ENCODE measurements around the gene ANKMY1.
A peak's percentile ranks its signal among the peaks of the same experiment; 100 is the strongest.
"Not testable (repeated sequence)": the region's sequence is repeated elsewhere in the genome, so short reads cannot be mapped to it uniquely, and the experiment has no call there.

The ANKMY1 gene

DNA sequence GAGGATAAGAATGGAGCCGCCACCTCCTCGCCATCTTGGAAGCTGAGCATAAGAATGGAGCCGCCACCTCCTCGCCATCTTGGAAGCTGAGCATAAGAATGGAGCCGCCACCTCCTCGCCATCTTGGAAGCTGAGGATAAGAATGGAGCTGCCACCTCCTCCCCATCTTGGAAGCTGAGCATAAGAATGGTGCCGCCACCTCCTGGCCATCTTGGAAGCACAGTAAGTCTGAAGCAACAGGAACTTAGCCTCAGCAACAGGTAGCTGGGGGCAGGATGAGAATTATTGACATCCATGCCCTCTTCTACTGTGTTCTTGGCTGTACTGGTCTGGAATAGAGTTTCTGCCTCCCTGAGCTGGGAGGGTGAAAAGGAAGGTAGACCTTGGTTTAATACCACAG lies 60.7 kb downstream of the ANKMY1 start:
- intact Hi-C loops (cut with DNase I); DNase-seq: not testable (repeated sequence)

DNA sequence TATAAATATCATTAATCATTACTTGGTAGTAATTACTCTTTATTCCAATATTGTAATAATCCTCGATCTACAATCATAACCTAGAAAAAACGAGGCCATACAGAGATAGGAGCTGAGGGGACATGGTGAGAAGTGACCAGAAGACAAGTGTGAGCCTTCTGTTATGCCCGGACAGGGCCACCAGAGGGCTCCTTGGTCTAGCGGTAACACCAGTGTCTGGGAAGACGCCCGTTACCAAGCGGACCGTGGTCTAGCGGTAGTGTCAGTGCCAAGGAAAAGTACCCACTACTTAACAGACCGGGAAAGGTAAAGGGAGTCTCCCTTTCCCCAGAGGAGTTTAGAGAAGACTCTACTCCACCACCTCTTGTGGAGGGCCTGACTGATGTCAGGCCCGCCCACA lies 62.8 kb downstream of the ANKMY1 start:
- intact Hi-C loops (cut with DNase I), result not testable (repeated sequence)
- DNase-seq, result peak in 3 of 10 donors; percentile 25 to 88 (median 81)

DNA sequence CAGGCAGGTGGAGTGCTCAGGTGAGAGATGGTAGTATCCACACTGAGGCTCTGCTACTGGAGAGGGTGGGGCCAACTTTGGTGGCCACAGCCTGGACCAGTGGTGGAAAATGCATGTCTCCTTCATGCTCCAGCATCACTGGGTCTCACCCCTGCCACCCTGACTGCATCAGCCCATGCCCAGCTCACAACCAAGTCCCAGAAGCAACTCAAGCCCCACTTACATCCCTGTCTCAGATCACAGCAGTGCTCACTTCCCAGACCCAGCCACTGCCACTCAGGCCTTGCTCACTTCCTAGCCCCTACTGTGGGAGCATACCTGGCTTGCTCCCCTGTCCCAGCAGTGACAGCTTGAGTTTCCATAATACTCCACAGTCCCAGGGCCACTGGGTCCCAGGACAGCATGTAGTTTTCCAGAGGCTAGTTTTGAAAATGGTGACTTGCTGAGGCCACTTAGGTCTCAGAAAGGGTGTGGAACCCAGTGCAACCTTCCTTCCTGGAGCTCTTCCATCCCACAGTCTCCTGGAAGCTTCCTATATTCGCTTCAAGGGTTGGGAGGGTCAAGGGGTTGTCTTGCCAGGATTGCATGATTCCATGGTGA lies 63.5 kb downstream of the ANKMY1 start:
- intact Hi-C loops (cut with DNase I), result no loop called here
- DNase-seq, result no peak

GRCh38 chr2:240491483-240491882 lies 66.3 kb downstream of the ANKMY1 start:
- DNase-seq, result no peak
- intact Hi-C loops (cut with DNase I), result no loop called here

GRCh38 chr2:240482141-240482540 lies 75.6 kb downstream of the ANKMY1 start:
- DNase-seq, result peak in 2 of 10 donors; percentile 49 to 58
- intact Hi-C loops (cut with DNase I), result no loop called here

- DNase-seq, result peak in 2 of 10 donors; percentile 52 to 78
- intact Hi-C loops (cut with DNase I), result no loop called here
Observed at GRCh38 chr2:240481720-240482119, 76.1 kb downstream of the ANKMY1 start.

DNA sequence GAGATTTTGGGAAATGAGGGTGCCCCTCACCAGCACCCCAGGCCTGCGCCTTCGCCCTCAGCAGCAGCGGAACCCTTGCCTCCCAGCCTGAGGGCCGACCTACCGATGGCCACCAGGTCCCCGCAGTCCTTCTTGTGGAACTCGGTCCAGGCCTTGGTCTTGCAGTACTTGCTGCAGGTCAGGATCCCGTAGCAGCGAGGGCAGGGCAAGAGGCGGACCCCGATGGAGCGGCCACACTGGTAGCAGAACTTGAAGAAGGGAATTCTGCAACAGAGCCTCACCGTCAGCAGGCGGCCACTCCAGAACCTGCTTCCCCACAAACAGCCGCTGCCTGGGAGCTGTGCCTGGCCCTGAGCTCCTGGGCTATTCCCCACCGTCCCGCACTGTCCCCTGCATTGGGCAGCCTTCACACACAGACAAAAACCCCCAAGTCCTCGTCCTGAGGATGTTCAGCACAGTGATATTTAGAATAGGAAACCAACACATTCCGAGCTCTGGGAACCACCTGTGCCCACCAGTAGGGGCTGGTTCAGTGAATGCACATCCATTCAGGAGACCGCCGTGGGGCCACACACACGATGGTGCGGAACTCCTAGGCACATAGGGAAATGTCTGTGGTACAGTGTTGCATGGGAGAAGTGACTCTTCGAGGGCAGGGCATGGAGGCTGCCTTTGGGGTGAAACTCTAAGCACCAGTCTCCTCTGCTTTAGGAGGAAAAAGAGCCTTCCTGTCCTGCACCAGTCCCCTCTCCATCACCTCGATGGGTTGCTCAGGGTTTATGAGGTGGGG lies 76.8 kb downstream of the ANKMY1 start:
- intact Hi-C loops (cut with DNase I), result no loop called here
- peak in 2 of 10 donors; percentile 74 to 76 for DNase-seq

DNA sequence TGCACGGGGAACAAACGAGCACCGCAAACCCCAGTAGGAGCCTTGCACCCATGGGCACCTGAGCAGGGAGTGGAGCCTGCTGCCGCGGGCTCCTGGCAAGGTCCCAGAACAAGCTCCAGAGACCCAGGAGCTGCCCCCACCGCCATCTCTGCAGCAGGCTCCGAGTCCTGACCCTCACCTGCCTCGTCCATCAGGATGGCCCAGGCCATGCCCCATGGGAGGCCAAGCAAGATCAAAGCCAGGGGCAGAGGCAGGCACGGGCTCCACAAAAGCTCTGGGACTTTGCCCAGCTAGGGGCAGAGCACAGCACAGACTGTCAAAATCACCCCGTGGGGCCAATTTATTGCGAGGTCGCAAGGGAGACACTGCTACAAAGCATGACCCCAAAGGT lies 78.7 kb downstream of the ANKMY1 start:
- peak in 1 of 10 donors; percentile 75 for DNase-seq
- intact Hi-C loops (cut with DNase I), result no loop called here

DNA sequence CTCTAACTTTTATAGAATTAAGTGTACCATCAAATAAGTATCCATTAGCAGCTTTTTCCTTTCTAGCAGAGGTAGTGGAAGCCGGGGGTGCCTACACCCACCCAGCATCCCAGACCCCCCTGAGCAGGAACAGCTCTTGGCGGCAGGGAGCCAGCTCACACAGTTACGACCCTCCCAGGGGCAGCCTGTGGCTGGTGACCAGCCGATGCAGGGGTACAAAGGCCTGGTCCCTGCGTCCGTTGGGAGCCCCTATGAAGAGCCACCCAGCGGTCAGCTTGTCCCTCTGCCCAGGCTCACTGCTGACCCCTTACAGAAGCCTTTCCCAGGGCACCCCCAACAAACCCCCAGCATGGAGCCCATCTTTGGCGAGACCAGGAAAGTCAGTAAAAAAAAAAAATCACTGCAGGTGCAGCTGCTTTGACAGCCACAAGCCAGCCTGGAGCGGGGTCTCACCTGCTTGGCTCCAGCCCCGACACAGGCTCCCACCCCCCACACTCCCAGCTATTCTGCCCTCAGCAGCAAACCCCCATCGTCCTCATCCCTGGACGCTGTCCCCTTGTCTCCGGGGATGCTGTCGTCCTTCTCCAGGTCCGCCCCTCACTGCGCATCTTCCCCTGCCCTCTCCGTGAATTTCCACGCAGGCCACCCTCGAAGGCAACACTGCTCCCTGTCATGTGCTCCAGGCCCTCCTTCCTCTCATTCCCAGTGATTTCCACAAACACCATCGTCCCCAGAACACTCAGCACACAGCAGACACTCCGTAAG lies 79.3 kb downstream of the ANKMY1 start:
- peak in 2 of 10 donors; percentile 53 to 60 for DNase-seq

DNA sequence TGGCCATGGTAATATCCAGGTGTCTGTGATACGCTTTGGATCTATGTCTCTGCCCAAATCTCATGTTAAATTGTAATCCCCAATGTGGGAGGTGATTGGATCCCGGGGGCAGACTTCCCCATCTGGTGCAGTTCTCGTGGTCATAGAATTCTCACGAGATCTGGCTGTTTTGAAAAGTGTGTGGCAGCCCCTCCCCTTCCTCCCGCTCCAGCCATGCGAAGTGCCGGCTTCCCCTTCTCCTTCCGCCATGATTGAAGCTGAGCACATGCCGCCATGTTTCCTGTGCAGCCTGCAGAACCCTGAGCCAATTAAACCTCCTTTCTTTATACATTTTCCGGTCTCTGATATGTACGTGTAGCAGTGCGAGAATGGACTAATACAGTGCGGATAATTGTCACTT lies 79.9 kb downstream of the ANKMY1 start:
- intact Hi-C loops (cut with DNase I), result no loop called here

More for the DNA sequence above, 79.3 kb downstream of the ANKMY1 start:
- intact Hi-C loops (cut with DNase I), result no loop called here

DNA sequence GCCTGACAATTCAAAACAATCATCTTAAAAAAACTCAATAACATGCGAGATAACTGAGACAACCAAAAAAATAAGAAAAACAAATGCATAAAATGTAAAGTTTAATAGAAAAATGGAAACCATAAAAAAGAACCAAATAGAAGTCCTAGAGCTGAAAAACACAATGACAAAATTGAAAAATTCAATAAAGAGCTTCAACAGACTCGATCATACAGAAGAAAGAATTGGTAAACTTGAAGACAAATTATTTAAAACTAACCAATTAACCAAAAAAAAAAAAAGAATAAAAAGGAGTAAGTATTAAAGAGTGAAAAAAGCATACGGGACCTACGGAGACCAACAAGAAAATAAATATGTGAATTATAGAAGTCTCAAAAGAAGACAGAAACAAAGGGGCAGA lies 84.6 kb downstream of the ANKMY1 start:
- intact Hi-C loops (cut with DNase I), result no loop called here
- no peak for DNase-seq

More for the DNA sequence above, 79.9 kb downstream of the ANKMY1 start:
- no peak for DNase-seq

- DNase-seq, result peak in 1 of 10 donors; percentile 77
- intact Hi-C loops (cut with DNase I), result no loop called here
Observed at GRCh38 chr2:240472078-240472790, 85.6 kb downstream of the ANKMY1 start.

DNA sequence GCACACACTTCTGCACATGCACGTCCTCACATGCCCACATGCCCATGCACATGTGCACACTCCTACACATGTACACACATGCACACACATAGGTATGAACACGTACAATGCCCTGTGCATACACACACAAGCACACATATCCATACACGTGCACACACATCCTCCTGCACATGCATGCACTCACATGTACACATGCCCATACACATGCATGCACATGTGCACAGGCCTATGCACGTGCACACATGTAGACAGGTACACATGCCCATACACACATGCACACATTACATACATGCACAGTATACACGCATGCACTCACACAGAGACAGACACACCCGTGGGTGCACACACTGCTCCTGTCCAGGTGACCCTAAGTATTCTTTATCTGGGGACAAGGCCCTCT lies 88.0 kb downstream of the ANKMY1 start:
- no peak for DNase-seq
- intact Hi-C loops (cut with DNase I), result no loop called here

- intact Hi-C loops (cut with DNase I), result no loop called here
- DNase-seq, result peak in 5 of 10 donors; percentile 7 to 82 (median 27)
Observed at GRCh38 chr2:240469239-240469636, 88.5 kb downstream of the ANKMY1 start.

GRCh38 chr2:240468303-240469238 lies 89.2 kb downstream of the ANKMY1 start:
- intact Hi-C loops (cut with DNase I), result no loop called here
- DNase-seq, result peak in 5 of 10 donors; percentile 6 to 88 (median 27)

DNA sequence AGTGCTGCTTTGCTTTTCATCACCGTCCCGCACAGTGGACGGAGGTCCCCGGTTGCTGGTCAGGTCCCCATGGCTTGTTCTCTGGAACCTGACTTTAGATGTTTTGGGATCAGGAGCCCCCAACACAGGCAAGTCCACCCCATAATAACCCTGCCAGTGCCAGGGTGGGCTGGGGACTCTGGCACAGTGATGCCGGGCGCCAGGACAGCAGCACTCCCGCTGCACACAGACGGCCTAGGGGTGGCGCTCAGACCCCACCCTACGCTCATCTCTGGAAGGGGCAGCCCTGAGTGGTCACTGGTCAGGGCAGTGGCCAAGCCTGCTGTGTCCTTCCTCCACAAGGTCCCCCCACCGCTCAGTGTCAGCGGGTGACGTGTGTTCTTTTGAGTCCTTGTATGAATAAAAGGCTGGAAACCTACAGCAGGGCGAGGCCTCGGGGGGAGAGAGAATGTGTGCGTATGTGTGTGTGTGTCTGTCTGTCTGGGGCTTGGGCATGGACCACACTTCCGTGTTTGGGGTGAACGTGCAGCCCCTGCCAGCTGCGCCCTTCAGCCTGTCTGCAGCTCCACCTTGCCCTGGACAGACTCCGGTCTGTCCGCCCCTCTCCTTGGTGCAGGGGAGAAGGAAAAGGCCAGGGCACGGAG lies 90.0 kb downstream of the ANKMY1 start:
- intact Hi-C loops (cut with DNase I), result no loop called here
- peak in 7 of 10 donors; percentile 9 to 77 (median 26) for DNase-seq

GRCh38 chr2:240467149-240467642 lies 90.6 kb downstream of the ANKMY1 start:
- DNase-seq, result peak in 7 of 10 donors; percentile 7 to 82 (median 26)
- intact Hi-C loops (cut with DNase I), result no loop called here

DNA sequence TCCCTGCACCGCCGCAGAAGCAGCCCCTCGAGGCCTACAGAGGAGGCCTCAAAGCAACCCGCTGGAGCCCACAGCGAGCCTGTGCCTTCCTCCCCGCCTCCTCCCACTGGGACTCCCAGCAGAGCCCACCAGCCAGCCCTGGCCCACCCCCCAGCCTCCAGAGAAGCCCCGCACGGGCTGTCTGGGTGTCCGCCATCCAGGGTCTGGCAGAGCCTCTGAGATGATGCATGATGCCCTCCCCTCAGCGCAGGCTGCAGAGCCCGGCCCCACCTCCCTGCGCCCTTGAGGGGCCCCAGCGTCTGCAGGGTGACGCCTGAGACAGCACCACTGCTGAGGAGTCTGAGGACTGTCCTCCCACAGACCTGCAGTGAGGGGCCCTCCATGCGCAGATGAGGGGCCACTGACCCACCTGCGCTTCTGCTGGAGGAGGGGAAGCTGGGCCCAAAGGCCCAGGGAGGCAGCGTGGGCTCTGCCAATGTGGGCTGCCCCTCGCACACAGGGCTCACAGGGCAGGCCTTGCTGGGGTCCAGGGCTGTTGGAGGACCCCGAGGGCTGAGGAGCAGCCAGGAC lies 91.1 kb downstream of the ANKMY1 start:
- DNase-seq, result peak in 6 of 10 donors; percentile 8 to 75 (median 15)
- intact Hi-C loops (cut with DNase I), result no loop called here
